Nephron (organoid): ENCODE measurements around the gene UPK3BL1.
A peak's percentile ranks its signal among the peaks of the same experiment; 100 is the strongest.
"Not testable (repeated sequence)": the region's sequence is repeated elsewhere in the genome, so short reads cannot be mapped to it uniquely, and the experiment has no call there.

ENCODE experiments used
- H3K27ac Mint-ChIP-seq, 3 experiments: 2 replicates each; pipeline ENCODE4 v1.8.0; 2020; ENCODE audit warnings: mixed read lengths in 3 of 3, mild to moderate bottlenecking in 2 of 3, moderate library complexity in 1 of 3
- H3K27me3 Mint-ChIP-seq: 2 replicates; pipeline ENCODE4 v1.8.0; 2021; ENCODE audit warnings: low read depth, mild to moderate bottlenecking, moderate library complexity, mixed read lengths
- H3K36me3 Mint-ChIP-seq: 2 replicates; pipeline ENCODE4 v1.8.0; 2020; ENCODE audit warnings: low read depth, mixed read lengths
- H3K4me1 Mint-ChIP-seq: 2 replicates; pipeline ENCODE4 v1.8.0; 2020; ENCODE audit warnings: mixed read lengths
- H3K4me3 Mint-ChIP-seq, 3 experiments: 2 replicates each; pipeline ENCODE4 v1.8.0; 2020; ENCODE audit warnings: mild to moderate bottlenecking in 3 of 3, mixed read lengths in 3 of 3, moderate library complexity in 2 of 3
- H3K9me3 Mint-ChIP-seq: 2 replicates; pipeline ENCODE4 v1.8.0; 2020; ENCODE audit warnings: mixed read lengths

The UPK3BL1 gene

GRCh38 chr7:102611675-102612325 is 30.8 kb downstream of the UPK3BL1 start:
- not testable (repeated sequence) for H3K9me3 Mint-ChIP-seq, H3K27ac Mint-ChIP-seq, H3K27me3 Mint-ChIP-seq, H3K4me1 Mint-ChIP-seq, H3K36me3 Mint-ChIP-seq
- peak overlapping the region in 1 of 3 experiments; percentile 61 for H3K4me3 Mint-ChIP-seq

GRCh38 chr7:102611013-102611674 is 31.4 kb downstream of the UPK3BL1 start:
- H3K27me3 Mint-ChIP-seq, H3K4me1 Mint-ChIP-seq, H3K9me3 Mint-ChIP-seq, H3K4me3 Mint-ChIP-seq, H3K36me3 Mint-ChIP-seq, H3K27ac Mint-ChIP-seq: not testable (repeated sequence)

- not testable (repeated sequence) for H3K36me3 Mint-ChIP-seq, H3K4me1 Mint-ChIP-seq, H3K9me3 Mint-ChIP-seq
Observed at GRCh38 chr7:102610441-102610840, 32.1 kb downstream of the UPK3BL1 start.

GRCh38 chr7:102609734-102610133 is 32.9 kb downstream of the UPK3BL1 start:
- not testable (repeated sequence) for H3K4me3 Mint-ChIP-seq, H3K4me1 Mint-ChIP-seq, H3K27ac Mint-ChIP-seq, H3K36me3 Mint-ChIP-seq, H3K9me3 Mint-ChIP-seq, H3K27me3 Mint-ChIP-seq

More at GRCh38 chr7:102610441-102610840, 32.1 kb downstream of the UPK3BL1 start:
- H3K4me3 Mint-ChIP-seq, H3K27me3 Mint-ChIP-seq, H3K27ac Mint-ChIP-seq: not testable (repeated sequence)

- not testable (repeated sequence) for H3K4me1 Mint-ChIP-seq, H3K9me3 Mint-ChIP-seq, H3K4me3 Mint-ChIP-seq, H3K36me3 Mint-ChIP-seq, H3K27me3 Mint-ChIP-seq, H3K27ac Mint-ChIP-seq
Observed at GRCh38 chr7:102606848-102607247, 35.7 kb downstream of the UPK3BL1 start.

GRCh38 chr7:102604431-102605145 is 38.0 kb downstream of the UPK3BL1 start:
- H3K9me3 Mint-ChIP-seq, H3K27ac Mint-ChIP-seq, H3K27me3 Mint-ChIP-seq, H3K4me3 Mint-ChIP-seq, H3K4me1 Mint-ChIP-seq, H3K36me3 Mint-ChIP-seq: not testable (repeated sequence)

- not testable (repeated sequence) for H3K9me3 Mint-ChIP-seq, H3K27me3 Mint-ChIP-seq, H3K36me3 Mint-ChIP-seq, H3K4me3 Mint-ChIP-seq, H3K27ac Mint-ChIP-seq, H3K4me1 Mint-ChIP-seq
Observed at GRCh38 chr7:102602317-102602716, 40.3 kb downstream of the UPK3BL1 start.

GRCh38 chr7:102599699-102600098 is 42.9 kb downstream of the UPK3BL1 start:
- H3K27ac Mint-ChIP-seq, H3K27me3 Mint-ChIP-seq, H3K36me3 Mint-ChIP-seq, H3K9me3 Mint-ChIP-seq, H3K4me3 Mint-ChIP-seq, H3K4me1 Mint-ChIP-seq: not testable (repeated sequence)

- not testable (repeated sequence) for H3K9me3 Mint-ChIP-seq, H3K27ac Mint-ChIP-seq, H3K4me1 Mint-ChIP-seq, H3K36me3 Mint-ChIP-seq, H3K4me3 Mint-ChIP-seq, H3K27me3 Mint-ChIP-seq
Observed at GRCh38 chr7:102596036-102596435, 46.6 kb downstream of the UPK3BL1 start.

- H3K36me3 Mint-ChIP-seq, H3K9me3 Mint-ChIP-seq, H3K4me1 Mint-ChIP-seq, H3K27me3 Mint-ChIP-seq, H3K4me3 Mint-ChIP-seq, H3K27ac Mint-ChIP-seq: not testable (repeated sequence)
Observed at GRCh38 chr7:102593637-102594334, 48.8 kb downstream of the UPK3BL1 start.

- not testable (repeated sequence) for H3K4me3 Mint-ChIP-seq, H3K36me3 Mint-ChIP-seq, H3K9me3 Mint-ChIP-seq, H3K4me1 Mint-ChIP-seq, H3K27ac Mint-ChIP-seq, H3K27me3 Mint-ChIP-seq
Observed at GRCh38 chr7:102592477-102593019, 50.0 kb downstream of the UPK3BL1 start.

GRCh38 chr7:102589857-102590256 is 52.7 kb downstream of the UPK3BL1 start:
- H3K36me3 Mint-ChIP-seq, H3K9me3 Mint-ChIP-seq, H3K27me3 Mint-ChIP-seq, H3K4me3 Mint-ChIP-seq, H3K4me1 Mint-ChIP-seq, H3K27ac Mint-ChIP-seq: not testable (repeated sequence)
